HepG2 (cell line): Measurements from ENCODE around the gene TLR5. TPM values are rescaled to one million over a fixed set of nuclear protein-coding genes. Genes with fewer than 3 reads are reported as not detected.

Experiments used
- AKNA ChIP-seq: sonication (generic); formaldehyde crosslinking; IDR thresholded peaks from 2 replicates; pipeline ENCODE4 v1.4.0; 2020; ENCODE audit warnings: missing genetic modification reagents, borderline replicate concordance
- PRDM15 ChIP-seq: sonication (generic); formaldehyde crosslinking; IDR thresholded peaks from 2 replicates; pipeline ENCODE4 v1.4.0; 2020; ENCODE audit warnings: missing genetic modification reagents
- SSRP1 ChIP-seq: IDR thresholded peaks from 2 replicates; pipeline ENCODE4 v1.6.1; 2016; ENCODE audit warnings: control low read depth
- TAF15 ChIP-seq: fragments of 200-400 bp; formaldehyde crosslinking; IDR thresholded peaks from one replicate; pipeline ENCODE4 v1.6.1; 2018; ENCODE audit warnings: mild to moderate bottlenecking, low read depth, low read length; ENCODE audit not compliant: poor library complexity, severe bottlenecking
- TERF1 ChIP-seq: sonication (generic); formaldehyde crosslinking; IDR thresholded peaks from 2 replicates; pipeline ENCODE4 v1.8.0; 2022; ENCODE audit warnings: mild to moderate bottlenecking, missing genetic modification reagents, moderate library complexity
- ZFP82 ChIP-seq: sonication (generic); formaldehyde crosslinking; IDR thresholded peaks from 2 replicates; pipeline ENCODE4 v1.5.1; 2020; ENCODE audit warnings: mild to moderate bottlenecking, missing genetic modification reagents, borderline replicate concordance
- ZNF44 ChIP-seq: sonication (generic); formaldehyde crosslinking; IDR thresholded peaks from 2 replicates; pipeline ENCODE4 v1.5.1; 2020; ENCODE audit warnings: mild to moderate bottlenecking, missing genetic modification reagents
- ZNF556 ChIP-seq: sonication (generic); formaldehyde crosslinking; IDR thresholded peaks from 2 replicates; pipeline ENCODE4 v1.4.0; 2020; ENCODE audit warnings: mild to moderate bottlenecking, missing genetic modification reagents, borderline replicate concordance
- ZNF777 ChIP-seq: sonication (generic); formaldehyde crosslinking; IDR thresholded peaks from 2 replicates; pipeline ENCODE4 v1.4.0; 2020; ENCODE audit warnings: missing genetic modification reagents
- polyA plus RNA-seq, 8 experiments: library from polyadenylated mRNA; depleted of rRNA in 3 of 8; stranded (reverse) in 7 of 8; unstranded in 1 of 8; fragments of >200 nt; fragmentation: Illumina TruSeq in 4 of 8; extraction: Trizol in 4 of 8; gene quantifications; 2 replicates each; pipeline versions ENCODE4 v1.2.1 to v1.2.3, GENCODE V29; 2011 to 2016; ENCODE audit warnings: low read depth in 4 of 8, missing spikeins in 1 of 8, mixed read lengths in 1 of 8; ENCODE audit not compliant: insufficient read depth in 1 of 8
- total RNA-seq, 5 experiments: library from RNA; depleted of rRNA; stranded (reverse); fragments of >200 nt; fragmentation: Illumina TruSeq; extraction: Trizol; gene quantifications; 2 replicates each; pipeline ENCODE4 v1.2.3, GENCODE V29; 2016; ENCODE audit warnings: low read depth in 1 of 5
- TF ChIP-seq, protein P1 (sequence below): sonication (generic); formaldehyde crosslinking; IDR thresholded peaks from 2 replicates; pipeline ENCODE4 v1.5.0; 2020; ENCODE audit warnings: missing genetic modification reagents
- TF ChIP-seq, protein P2 (sequence below): sonication (generic); formaldehyde crosslinking; IDR thresholded peaks from 2 replicates; pipeline ENCODE4 v1.8.1; 2023; ENCODE audit warnings: mild to moderate bottlenecking, missing genetic modification reagents

TLR5 gene
- total and polyA plus RNA-seq, 2 of the 13 experiments (the other 11 are each of a cell fraction or from before 2014, with no cell fraction given): not detected

DNA sequence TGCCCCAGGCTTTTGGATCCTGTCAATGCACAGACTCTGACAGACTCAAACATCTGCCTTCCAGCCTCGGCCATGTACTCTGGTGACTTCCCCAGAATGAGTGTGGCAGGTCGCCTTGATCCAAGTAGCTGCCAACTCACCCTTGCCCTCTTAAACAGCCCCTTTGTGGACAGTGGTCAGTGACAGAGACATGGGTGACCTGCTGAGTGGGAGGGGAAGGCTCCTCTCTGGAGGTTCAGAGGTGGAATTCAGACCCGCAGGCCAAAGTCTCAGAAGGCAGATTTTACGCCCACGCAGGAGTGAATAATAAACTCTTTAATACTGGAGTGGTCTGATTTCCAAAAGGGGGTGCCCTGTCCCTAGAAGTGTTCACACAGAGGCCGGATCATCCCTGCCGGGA lies 63.5 kb downstream of the TLR5 start (continued):
- TF ChIP-seq PRDM15 (CRISPR knock-in tag) (no peak), SSRP1 (CRISPR knock-in tag) (no peak), ZFP82 (CRISPR knock-in tag) (no peak), ZNF44 (CRISPR knock-in tag) (no peak), TERF1 (no peak), ZNF556 (CRISPR knock-in tag) (no peak), TAF15 (no peak), ZNF777 (CRISPR knock-in tag) (no peak), AKNA (no peak)
- TF ChIP-seq, protein P1, sequence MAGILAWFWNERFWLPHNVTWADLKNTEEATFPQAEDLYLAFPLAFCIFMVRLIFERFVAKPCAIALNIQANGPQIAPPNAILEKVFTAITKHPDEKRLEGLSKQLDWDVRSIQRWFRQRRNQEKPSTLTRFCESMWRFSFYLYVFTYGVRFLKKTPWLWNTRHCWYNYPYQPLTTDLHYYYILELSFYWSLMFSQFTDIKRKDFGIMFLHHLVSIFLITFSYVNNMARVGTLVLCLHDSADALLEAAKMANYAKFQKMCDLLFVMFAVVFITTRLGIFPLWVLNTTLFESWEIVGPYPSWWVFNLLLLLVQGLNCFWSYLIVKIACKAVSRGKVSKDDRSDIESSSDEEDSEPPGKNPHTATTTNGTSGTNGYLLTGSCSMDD: no peak
- TF ChIP-seq, protein P2, sequence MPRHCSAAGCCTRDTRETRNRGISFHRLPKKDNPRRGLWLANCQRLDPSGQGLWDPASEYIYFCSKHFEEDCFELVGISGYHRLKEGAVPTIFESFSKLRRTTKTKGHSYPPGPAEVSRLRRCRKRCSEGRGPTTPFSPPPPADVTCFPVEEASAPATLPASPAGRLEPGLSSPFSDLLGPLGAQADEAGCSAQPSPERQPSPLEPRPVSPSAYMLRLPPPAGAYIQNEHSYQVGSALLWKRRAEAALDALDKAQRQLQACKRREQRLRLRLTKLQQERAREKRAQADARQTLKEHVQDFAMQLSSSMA (CRISPR knock-in tag): no peak
